ENCODE measurements around the gene TTC19.
A peak's percentile ranks its signal among the peaks of the same experiment; 100 is the strongest.
"Not testable (repeated sequence)": the region's sequence is repeated elsewhere in the genome, so short reads cannot be mapped to it uniquely, and the experiment has no call there.

The TTC19 gene

GRCh38 chr17:15972497-15972951, 27.1 kb upstream of the TTC19 start:
- DNase-seq (ENCODE audit: low spot score): no peak

- no peak for DNase-seq (ENCODE audit: low spot score)
Observed at GRCh38 chr17:15973016-15973415, 26.6 kb upstream of the TTC19 start.

- no peak for DNase-seq (ENCODE audit: low spot score)
Observed at GRCh38 chr17:15973834-15974233, 25.8 kb upstream of the TTC19 start.

- no peak for DNase-seq (ENCODE audit: low spot score)
Observed at GRCh38 chr17:15977894-15978293, 21.7 kb upstream of the TTC19 start.

- no peak for DNase-seq (ENCODE audit: low spot score)
Observed at GRCh38 chr17:15978606-15979005, 21.0 kb upstream of the TTC19 start.

DNA sequence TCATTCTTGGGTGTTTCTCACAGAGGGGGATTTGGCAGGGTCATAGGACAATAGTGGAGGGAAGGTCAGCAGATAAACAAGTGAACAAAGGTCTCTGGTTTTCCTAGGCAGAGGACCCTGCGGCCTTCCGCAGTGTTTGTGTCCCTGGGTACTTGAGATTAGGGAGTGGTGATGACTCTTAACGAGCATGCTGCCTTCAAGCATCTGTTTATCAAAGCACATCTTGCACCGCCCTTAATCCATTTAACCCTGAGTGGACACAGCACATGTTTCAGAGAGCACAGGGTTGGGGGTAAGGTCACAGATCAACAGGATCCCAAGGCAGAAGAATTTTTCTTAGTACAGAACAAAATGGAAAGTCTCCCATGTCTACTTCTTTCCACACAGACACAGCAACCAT, 20.6 kb upstream of the TTC19 start:
- DNase-seq (ENCODE audit: low spot score): not testable (repeated sequence)

GRCh38 chr17:15981208-15981607, 18.4 kb upstream of the TTC19 start:
- no peak for DNase-seq (ENCODE audit: low spot score)

DNA sequence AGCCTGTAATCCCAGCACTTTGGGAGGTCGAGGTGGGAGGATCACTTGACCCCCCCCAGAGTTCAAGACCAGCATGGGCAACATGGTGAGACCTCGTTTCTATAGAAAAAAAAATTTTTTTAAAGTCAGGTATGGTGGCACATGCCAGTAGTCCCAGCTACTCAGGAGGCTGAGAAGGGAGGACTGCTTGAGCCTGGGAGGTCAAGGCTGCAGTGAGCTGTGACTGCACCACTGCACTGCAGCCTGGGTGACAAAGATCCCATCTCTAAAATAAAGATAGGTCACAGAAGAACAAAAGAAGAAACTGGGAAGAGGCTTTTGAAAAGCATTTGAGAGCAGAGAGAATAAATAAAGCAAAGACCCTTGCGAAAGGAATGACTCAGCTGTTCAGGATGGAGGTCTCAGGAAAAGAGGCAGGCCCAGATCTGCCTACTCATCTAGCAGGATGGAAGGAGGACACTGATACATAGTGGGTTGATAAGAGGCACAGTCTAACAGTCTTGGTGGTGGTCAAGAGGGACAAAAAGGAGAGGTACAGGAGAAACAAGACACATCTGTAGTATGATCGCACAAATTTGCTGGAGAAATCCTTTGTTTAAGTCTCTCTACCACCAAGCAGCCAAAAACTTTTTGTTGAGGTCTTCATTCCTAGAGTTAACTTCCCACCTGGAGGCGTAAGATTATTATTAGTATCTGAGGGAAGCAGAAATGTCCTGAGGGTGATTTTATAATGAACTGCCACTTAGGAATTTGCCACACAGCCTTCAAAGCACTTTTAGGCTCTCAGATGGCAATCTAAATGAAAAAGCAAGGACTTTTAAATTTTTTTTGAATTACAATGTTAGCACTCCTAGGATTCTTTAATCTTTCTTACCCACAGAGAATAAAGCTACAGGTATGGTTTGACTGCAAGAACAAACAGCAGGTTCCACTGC, 17.7 kb upstream of the TTC19 start:
- no peak for DNase-seq (ENCODE audit: low spot score)

- DNase-seq (ENCODE audit: low spot score): no peak
Observed at GRCh38 chr17:15996322-15996721, 3.3 kb upstream of the TTC19 start.

- DNase-seq (ENCODE audit: low spot score): no peak
Observed at GRCh38 chr17:15998031-15998562, 1.5 kb upstream of the TTC19 start.

DNA sequence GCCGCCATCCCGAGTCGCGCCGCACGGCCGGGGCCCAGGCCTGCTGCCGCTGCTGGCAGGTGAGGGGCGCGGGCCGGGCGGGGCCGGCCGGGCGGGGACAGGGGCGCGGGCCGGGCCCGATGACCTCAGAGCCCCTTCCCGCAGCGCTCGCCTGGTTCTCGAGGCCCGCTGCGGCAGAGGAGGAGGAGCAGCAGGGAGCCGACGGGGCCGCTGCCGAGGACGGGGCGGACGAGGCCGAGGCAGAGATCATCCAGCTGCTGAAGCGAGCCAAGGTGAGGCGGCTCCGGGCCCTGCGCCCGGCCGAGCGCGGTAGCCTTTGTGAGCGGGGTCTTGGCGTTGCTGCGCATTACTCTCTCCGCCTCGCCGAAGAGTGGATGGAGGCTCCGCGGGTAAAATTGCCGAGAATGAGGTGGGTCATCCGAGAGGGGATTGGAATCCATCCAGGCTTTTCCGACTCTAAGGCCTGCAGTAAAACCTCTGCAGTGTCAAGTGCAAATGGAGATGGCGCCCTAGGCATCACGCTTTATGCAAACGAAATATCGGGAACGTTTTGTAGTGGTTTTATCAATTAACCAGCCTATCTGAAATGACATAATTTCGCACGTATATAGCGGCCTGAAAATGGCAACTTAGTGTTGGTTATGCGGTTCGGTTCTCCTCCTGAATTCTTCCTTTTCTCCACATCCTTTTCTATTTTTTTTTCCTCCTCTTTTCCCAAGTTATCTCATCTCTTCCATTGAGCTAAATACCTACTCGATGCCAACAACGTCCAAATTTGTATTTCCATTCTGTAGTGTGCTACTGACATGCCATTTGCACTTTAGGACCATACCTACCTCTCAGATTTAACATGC, 577 bp downstream of the TTC19 start:
- no peak for DNase-seq (ENCODE audit: low spot score)

DNA sequence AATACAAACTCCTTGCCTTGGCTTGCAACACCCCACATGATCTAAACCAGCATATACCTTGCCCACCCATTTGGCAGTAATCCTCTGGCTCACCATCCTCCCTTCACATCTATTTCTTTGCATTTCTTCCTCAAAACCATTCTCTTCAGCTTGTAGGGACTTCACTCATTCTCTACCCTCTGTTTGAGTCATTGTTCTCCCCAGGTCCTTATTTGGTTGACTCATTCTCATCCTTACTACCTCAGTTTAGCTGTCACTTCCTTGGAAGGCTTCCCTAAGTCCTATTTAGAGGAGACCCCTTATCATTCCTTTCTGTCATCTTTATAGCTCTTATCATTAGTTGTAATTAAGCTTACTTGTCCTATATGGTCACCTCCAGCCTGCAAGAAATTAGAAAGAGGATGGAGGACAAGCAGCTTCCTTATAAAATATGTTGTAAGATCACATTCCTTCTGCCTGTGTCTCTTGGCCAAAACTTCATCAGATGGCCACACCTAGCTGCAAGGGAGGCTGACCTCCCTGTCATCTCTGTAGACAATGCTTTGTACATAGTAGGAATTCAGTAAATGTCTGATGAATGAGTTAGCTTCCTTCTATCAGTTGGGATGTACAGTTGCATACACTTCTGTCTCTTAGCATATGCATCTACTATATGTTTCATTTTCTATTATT, 1.7 kb downstream of the TTC19 start:
- DNase-seq (ENCODE audit: low spot score): no peak

- no peak for DNase-seq (ENCODE audit: low spot score)
Observed at GRCh38 chr17:16002708-16003260, 3.2 kb downstream of the TTC19 start.

DNA sequence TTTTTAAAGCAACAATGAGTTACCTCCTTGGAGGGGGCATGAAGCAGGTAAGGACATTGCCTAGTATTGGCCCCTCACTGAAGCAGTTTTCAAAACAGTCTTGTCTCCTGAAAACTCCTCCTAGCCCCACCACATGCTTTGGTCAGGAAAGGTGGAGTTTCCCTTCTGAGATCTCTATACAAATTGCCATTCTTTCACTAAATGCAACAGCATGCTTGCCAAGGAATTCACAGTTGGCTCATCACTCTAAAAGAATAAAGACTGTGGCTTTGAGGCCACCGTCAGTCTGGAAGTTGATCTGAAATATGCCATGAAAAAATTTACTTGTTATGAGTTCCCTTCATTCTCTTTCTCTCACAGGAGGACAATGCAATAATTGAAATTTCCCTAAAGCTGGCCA, 4.2 kb downstream of the TTC19 start:
- no peak for DNase-seq (ENCODE audit: low spot score)

- no peak for DNase-seq (ENCODE audit: low spot score)
Observed at GRCh38 chr17:16005636-16006035, 6.0 kb downstream of the TTC19 start.

- no peak for DNase-seq (ENCODE audit: low spot score)
Observed at GRCh38 chr17:16007439-16007838, 7.8 kb downstream of the TTC19 start.

- peak; percentile 99 for DNase-seq (ENCODE audit: low spot score)
Observed at GRCh38 chr17:16013943-16014407, 14.4 kb downstream of the TTC19 start.

DNA sequence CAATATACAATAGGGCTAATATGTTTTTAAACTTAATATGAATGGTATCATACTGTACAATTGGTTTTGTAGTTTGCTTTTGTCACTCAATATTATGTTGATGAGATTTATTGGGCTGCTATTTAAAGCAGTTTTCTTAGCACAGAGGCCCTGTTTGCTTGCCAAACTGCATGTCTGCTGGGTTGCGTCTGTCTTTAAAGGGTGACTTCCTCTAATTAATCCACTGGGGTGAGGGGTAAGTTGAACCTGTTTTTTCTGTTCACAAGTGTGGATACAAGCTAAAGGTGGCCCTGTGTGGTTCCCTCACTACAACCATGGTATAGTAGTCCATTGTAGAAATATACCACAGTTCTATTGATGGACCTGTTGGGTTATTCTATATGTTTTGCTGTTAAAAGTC, 19.7 kb downstream of the TTC19 start:
- no peak for DNase-seq (ENCODE audit: low spot score)

- no peak for DNase-seq (ENCODE audit: low spot score)
Observed at GRCh38 chr17:16023881-16024280, 24.3 kb downstream of the TTC19 start.

DNA sequence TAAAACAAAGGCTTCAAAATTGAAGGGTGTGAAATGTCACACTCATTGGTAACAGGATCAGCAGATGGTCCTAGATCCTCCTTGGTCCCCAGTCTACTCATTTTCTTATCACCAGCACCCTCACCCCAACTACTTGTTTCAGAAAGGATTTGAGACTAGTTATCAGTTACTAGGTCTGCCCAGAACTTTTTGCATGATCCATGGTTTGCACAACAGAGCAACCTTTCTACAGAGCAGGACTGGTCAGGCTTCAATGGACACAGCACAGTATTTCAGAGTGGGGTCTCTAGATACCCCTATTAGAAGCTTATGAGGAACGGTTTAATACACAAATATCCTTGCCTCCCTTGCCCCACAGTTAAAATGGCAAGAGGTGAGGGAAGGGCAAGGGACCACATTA, 25.6 kb downstream of the TTC19 start:
- no peak for DNase-seq (ENCODE audit: low spot score)

GRCh38 chr17:16026895-16027294, 27.3 kb downstream of the TTC19 start:
- no peak for DNase-seq (ENCODE audit: low spot score)
